Measurements from ENCODE around the gene SH3RF3. TPM values are rescaled to one million over a fixed set of nuclear protein-coding genes. Genes with fewer than 3 reads are reported as not detected.

Gene SH3RF3
- total RNA-seq, 1 donor from 2014 or later = 1.7 TPM

- Mint-ChIP-seq H3K27ac (ENCODE audit: unreplicated experiment) (no peak overlapping the region), H3K9me3 (ENCODE audit: unreplicated experiment) (peaks cover 3% of the 10 kb centered on the region), H3K36me3 (ENCODE audit: unreplicated experiment) (peaks cover 22% of the 10 kb centered on the region), H3K27me3 (ENCODE audit: unreplicated experiment) (peaks cover 2% of the 10 kb centered on the region), H3K4me1 (ENCODE audit: low read depth, unreplicated experiment) (peaks cover 23% of the 10 kb centered on the region), H3K4me3 (ENCODE audit: unreplicated experiment) (no peak overlapping the region)
- DNase-seq = no peak
- TF ChIP-seq, protein P1, sequence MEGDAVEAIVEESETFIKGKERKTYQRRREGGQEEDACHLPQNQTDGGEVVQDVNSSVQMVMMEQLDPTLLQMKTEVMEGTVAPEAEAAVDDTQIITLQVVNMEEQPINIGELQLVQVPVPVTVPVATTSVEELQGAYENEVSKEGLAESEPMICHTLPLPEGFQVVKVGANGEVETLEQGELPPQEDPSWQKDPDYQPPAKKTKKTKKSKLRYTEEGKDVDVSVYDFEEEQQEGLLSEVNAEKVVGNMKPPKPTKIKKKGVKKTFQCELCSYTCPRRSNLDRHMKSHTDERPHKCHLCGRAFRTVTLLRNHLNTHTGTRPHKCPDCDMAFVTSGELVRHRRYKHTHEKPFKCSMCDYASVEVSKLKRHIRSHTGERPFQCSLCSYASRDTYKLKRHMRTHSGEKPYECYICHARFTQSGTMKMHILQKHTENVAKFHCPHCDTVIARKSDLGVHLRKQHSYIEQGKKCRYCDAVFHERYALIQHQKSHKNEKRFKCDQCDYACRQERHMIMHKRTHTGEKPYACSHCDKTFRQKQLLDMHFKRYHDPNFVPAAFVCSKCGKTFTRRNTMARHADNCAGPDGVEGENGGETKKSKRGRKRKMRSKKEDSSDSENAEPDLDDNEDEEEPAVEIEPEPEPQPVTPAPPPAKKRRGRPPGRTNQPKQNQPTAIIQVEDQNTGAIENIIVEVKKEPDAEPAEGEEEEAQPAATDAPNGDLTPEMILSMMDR (IDR thresholded peaks at IDR 0.05; ENCODE audit: partially characterized antibody, unreplicated experiment) = no peak
Observed at GRCh38 chr2:109175350-109175678, 46.3 kb downstream of the SH3RF3 start.

GRCh38 chr2:109176928-109177327 is 47.9 kb downstream of the SH3RF3 start:
- Mint-ChIP-seq H3K4me3 (ENCODE audit: unreplicated experiment) (no peak overlapping the region), H3K4me1 (ENCODE audit: low read depth, unreplicated experiment) (peaks cover 21% of the 10 kb centered on the region), H3K9me3 (ENCODE audit: unreplicated experiment) (peaks cover 3% of the 10 kb centered on the region), H3K27ac (ENCODE audit: unreplicated experiment) (no peak overlapping the region), H3K36me3 (ENCODE audit: unreplicated experiment) (peaks cover 22% of the 10 kb centered on the region), H3K27me3 (ENCODE audit: unreplicated experiment) (peaks cover 2% of the 10 kb centered on the region)
- DNase-seq = no peak
- TF ChIP-seq, protein P1 (IDR thresholded peaks at IDR 0.05; ENCODE audit: partially characterized antibody, unreplicated experiment) = no peak

DNA sequence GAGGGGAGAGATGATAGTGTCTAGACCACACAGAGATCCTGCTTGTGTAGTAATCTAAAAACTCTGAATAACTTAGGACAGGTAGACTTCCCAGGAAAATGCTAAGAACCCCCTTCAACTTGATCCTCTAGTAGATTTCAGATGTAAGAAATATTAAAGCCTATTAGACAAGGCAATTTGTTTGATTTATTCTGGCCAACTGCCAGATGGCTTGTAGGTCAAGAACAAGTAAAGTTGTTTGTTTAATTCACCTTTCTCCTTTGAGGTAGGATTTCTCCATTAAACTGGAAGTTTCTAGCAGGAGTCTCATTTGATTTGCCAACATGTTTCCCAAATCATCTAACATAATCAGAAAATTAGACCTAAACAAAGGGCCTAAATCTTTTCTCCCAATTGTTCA is 48.6 kb downstream of the SH3RF3 start:
- peaks cover 3% of the 10 kb centered on the region for H3K9me3 Mint-ChIP-seq (ENCODE audit: unreplicated experiment)
- no peak for DNase-seq
- no peak overlapping the region for H3K4me3 Mint-ChIP-seq (ENCODE audit: unreplicated experiment)
- no peak overlapping the region for H3K27ac Mint-ChIP-seq (ENCODE audit: unreplicated experiment)
- peaks cover 22% of the 10 kb centered on the region for H3K36me3 Mint-ChIP-seq (ENCODE audit: unreplicated experiment)
- TF ChIP-seq, protein P1 (IDR thresholded peaks at IDR 0.05; ENCODE audit: partially characterized antibody, unreplicated experiment) = no peak
- peaks cover 2% of the 10 kb centered on the region for H3K27me3 Mint-ChIP-seq (ENCODE audit: unreplicated experiment)
- H3K4me1 Mint-ChIP-seq (ENCODE audit: low read depth, unreplicated experiment) = peaks cover 14% of the 10 kb centered on the region

- Mint-ChIP-seq H3K27ac (ENCODE audit: unreplicated experiment) (no peak overlapping the region), H3K9me3 (ENCODE audit: unreplicated experiment) (peaks cover 3% of the 10 kb centered on the region)
Observed at GRCh38 chr2:109178968-109179367, 50.0 kb downstream of the SH3RF3 start.

GRCh38 chr2:109180786-109181185 is 51.8 kb downstream of the SH3RF3 start:
- DNase-seq = no peak
- peaks cover 8% of the 10 kb centered on the region for H3K36me3 Mint-ChIP-seq (ENCODE audit: unreplicated experiment)
- H3K4me3 Mint-ChIP-seq (ENCODE audit: unreplicated experiment) = no peak overlapping the region
- no peak overlapping the region for H3K27ac Mint-ChIP-seq (ENCODE audit: unreplicated experiment)
- no peaks in the 10 kb centered on the region for H3K27me3 Mint-ChIP-seq (ENCODE audit: unreplicated experiment)
- peaks cover 7% of the 10 kb centered on the region for H3K4me1 Mint-ChIP-seq (ENCODE audit: low read depth, unreplicated experiment)
- no peaks in the 10 kb centered on the region for H3K9me3 Mint-ChIP-seq (ENCODE audit: unreplicated experiment)
- TF ChIP-seq, protein P1 (IDR thresholded peaks at IDR 0.05; ENCODE audit: partially characterized antibody, unreplicated experiment) = no peak

More at GRCh38 chr2:109178968-109179367, 50.0 kb downstream of the SH3RF3 start:
- Mint-ChIP-seq H3K27me3 (ENCODE audit: unreplicated experiment) (peaks cover 2% of the 10 kb centered on the region), H3K36me3 (ENCODE audit: unreplicated experiment) (peaks cover 19% of the 10 kb centered on the region), H3K4me3 (ENCODE audit: unreplicated experiment) (no peak overlapping the region), H3K4me1 (ENCODE audit: low read depth, unreplicated experiment) (peaks cover 7% of the 10 kb centered on the region)
- DNase-seq = no peak
- TF ChIP-seq, protein P1 (IDR thresholded peaks at IDR 0.05; ENCODE audit: partially characterized antibody, unreplicated experiment) = no peak

All from glutamatergic neuron (in vitro differentiated cells).